ENCODE results near the gene VNN1.

Gene VNN1

DNA sequence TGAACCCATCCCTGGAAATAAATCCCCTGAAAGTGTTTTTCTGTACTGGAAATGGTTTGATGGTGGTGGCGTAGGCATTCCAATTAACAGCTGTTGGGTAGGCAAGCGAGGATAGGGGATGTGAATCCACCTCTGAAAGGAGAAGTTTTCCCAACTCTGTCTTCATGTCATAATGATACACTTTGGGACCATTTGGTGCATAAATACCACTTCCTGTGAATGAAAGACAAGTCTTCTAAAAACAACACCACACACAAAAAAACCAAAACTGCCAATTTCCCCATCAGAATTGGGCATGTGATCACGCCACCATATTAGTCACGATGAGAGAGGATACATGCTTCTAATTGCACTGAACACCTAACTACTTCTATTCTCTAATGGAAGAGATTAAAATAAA lies 37.5 kb upstream of the VNN1 start:
- DNase-seq = no peak
- Histone ChIP-seq H3K27me3 (replicated peaks) (no peaks in the 10 kb centered on the region), H3K27ac (no peak overlapping the region), H3K4me3 (ENCODE audit: low read depth, low read length) (no peak overlapping the region), H3K36me3 (replicated peaks) (no peaks in the 10 kb centered on the region)
- TF ChIP-seq CTCF (IDR thresholded peaks at IDR 0.05; ENCODE audit: low read depth, low read length, missing control alignments) = no peak
- in situ Hi-C loops (cut with HindIII; ENCODE audit: low pct_ligation_motif_present, low sequenced_read_pairs) = no loop called here

- Histone ChIP-seq H3K36me3 (replicated peaks) (no peaks in the 10 kb centered on the region), H3K27ac (no peak overlapping the region), H3K27me3 (replicated peaks) (no peaks in the 10 kb centered on the region), H3K4me3 (ENCODE audit: low read depth, low read length) (no peak overlapping the region)
- in situ Hi-C loops (cut with HindIII; ENCODE audit: low pct_ligation_motif_present, low sequenced_read_pairs) = no loop called here
- no peak for TF ChIP-seq CTCF (IDR thresholded peaks at IDR 0.05; ENCODE audit: low read depth, low read length, missing control alignments)
- DNase-seq = no peak
Observed at GRCh38 chr6:132750455-132751248, 36.8 kb upstream of the VNN1 start.

GRCh38 chr6:132749111-132749510 lies 35.3 kb upstream of the VNN1 start:
- in situ Hi-C loops (cut with HindIII; ENCODE audit: low pct_ligation_motif_present, low sequenced_read_pairs) = no loop called here
- no peaks in the 10 kb centered on the region for H3K27me3 ChIP-seq (replicated peaks)
- no peaks in the 10 kb centered on the region for H3K36me3 ChIP-seq (replicated peaks)
- no peak for TF ChIP-seq CTCF (IDR thresholded peaks at IDR 0.05; ENCODE audit: low read depth, low read length, missing control alignments)
- no peak overlapping the region for H3K27ac ChIP-seq
- H3K4me3 ChIP-seq (ENCODE audit: low read depth, low read length) = no peak overlapping the region
- no peak for DNase-seq

DNA sequence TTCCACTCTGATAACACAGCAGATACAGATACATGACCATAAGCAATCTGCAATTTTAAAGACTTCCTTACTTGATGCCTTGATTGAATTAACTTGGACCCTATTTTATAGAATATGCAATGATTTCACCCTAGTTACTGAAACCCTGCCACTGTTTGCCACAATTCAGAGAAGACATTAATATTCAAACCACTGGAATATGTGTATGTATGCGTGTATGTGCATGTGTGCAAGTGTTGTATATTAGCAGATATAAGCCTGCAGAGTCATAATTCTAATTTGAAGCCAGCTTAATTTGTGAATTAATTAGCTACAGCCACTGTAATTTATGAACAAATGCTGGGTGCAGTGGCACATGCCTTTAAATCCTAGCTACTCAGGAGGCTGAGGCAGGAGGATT lies 34.6 kb upstream of the VNN1 start:
- Histone ChIP-seq H3K36me3 (replicated peaks) (no peaks in the 10 kb centered on the region), H3K27ac (no peak overlapping the region), H3K4me3 (ENCODE audit: low read depth, low read length) (no peak overlapping the region), H3K27me3 (replicated peaks) (no peaks in the 10 kb centered on the region)
- in situ Hi-C loops (cut with HindIII; ENCODE audit: low pct_ligation_motif_present, low sequenced_read_pairs) = no loop called here
- no peak for TF ChIP-seq CTCF (IDR thresholded peaks at IDR 0.05; ENCODE audit: low read depth, low read length, missing control alignments)
- no peak for DNase-seq

DNA sequence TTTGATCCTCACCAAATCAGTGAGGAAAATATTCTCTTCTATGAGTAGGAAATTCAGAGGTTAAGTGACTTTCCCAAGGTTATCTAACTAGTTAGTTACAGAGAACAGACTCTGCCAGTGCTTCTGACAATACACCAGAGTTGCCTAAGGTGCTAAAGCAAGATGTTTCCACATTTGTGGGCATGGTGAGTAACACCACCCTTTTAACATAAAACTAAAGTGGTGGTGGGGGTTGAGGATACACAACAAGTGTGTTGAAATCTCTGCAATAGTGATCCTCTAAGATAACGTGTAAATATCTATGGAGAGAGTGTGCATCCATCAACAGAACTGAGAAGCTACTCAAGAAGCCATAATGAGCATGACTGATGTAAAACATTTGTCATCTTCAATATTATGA lies 32.2 kb upstream of the VNN1 start:
- Histone ChIP-seq H3K27ac (no peak overlapping the region), H3K4me3 (ENCODE audit: low read depth, low read length) (no peak overlapping the region), H3K36me3 (replicated peaks) (no peaks in the 10 kb centered on the region), H3K27me3 (replicated peaks) (no peaks in the 10 kb centered on the region)
- in situ Hi-C loops (cut with HindIII; ENCODE audit: low pct_ligation_motif_present, low sequenced_read_pairs) = no loop called here
- no peak for TF ChIP-seq CTCF (IDR thresholded peaks at IDR 0.05; ENCODE audit: low read depth, low read length, missing control alignments)
- DNase-seq = no peak

- Histone ChIP-seq H3K27ac (no peak overlapping the region), H3K27me3 (replicated peaks) (no peaks in the 10 kb centered on the region), H3K4me3 (ENCODE audit: low read depth, low read length) (no peak overlapping the region), H3K36me3 (replicated peaks) (no peaks in the 10 kb centered on the region)
- no peak for TF ChIP-seq CTCF (IDR thresholded peaks at IDR 0.05; ENCODE audit: low read depth, low read length, missing control alignments)
- in situ Hi-C loops (cut with HindIII; ENCODE audit: low pct_ligation_motif_present, low sequenced_read_pairs) = no loop called here
- DNase-seq = no peak
Observed at GRCh38 chr6:132742495-132742894, 28.6 kb upstream of the VNN1 start.
